BE2C (cell line): ENCODE measurements around the gene CFTR. TPM values are rescaled to one million over a fixed set of nuclear protein-coding genes. Genes with fewer than 3 reads are reported as not detected.

Source experiments
- DNase-seq: peaks from one replicate; pipeline ENCODE4 v3.0.0-alpha.2; 2020
- H3K27me3 ChIP-seq: fragments of 250-450 bp; sonication (Bioruptor Pico); 2 replicates; pipeline ENCODE4 v1.5.1; 2020; ENCODE audit warnings: mild to moderate bottlenecking
- H3K36me3 ChIP-seq: fragments of 250-450 bp; sonication (Bioruptor Pico); 2 replicates; pipeline ENCODE4 v1.5.1; 2020; ENCODE audit warnings: mild to moderate bottlenecking
- H3K4me1 ChIP-seq: fragments of 250-450 bp; sonication (Bioruptor Pico); 2 replicates; pipeline ENCODE4 v1.5.1; 2020
- H3K4me3 ChIP-seq: 2 replicates; pipeline ENCODE4 v1.5.1; 2011; ENCODE audit warnings: low read depth, low read length
- H3K9me3 ChIP-seq: fragments of 250-450 bp; sonication (Bioruptor Pico); 2 replicates; pipeline ENCODE4 v1.5.1; 2020
- polyA plus RNA-seq: library from polyadenylated mRNA; unstranded; fragments of >200 nt; gene quantifications from one replicate; pipeline ENCODE4 v1.2.1, GENCODE V29; 2012; ENCODE audit warnings: low read depth, missing spikeins; ENCODE audit not compliant: insufficient read length, insufficient read depth
- TF ChIP-seq, protein P1 (sequence below): IDR thresholded peaks from 2 replicates; pipeline ENCODE4 v1.5.1; 2012; ENCODE audit warnings: mild to moderate bottlenecking, low read depth, low read length

Gene CFTR
- polyA plus RNA-seq, result not detected

DNA sequence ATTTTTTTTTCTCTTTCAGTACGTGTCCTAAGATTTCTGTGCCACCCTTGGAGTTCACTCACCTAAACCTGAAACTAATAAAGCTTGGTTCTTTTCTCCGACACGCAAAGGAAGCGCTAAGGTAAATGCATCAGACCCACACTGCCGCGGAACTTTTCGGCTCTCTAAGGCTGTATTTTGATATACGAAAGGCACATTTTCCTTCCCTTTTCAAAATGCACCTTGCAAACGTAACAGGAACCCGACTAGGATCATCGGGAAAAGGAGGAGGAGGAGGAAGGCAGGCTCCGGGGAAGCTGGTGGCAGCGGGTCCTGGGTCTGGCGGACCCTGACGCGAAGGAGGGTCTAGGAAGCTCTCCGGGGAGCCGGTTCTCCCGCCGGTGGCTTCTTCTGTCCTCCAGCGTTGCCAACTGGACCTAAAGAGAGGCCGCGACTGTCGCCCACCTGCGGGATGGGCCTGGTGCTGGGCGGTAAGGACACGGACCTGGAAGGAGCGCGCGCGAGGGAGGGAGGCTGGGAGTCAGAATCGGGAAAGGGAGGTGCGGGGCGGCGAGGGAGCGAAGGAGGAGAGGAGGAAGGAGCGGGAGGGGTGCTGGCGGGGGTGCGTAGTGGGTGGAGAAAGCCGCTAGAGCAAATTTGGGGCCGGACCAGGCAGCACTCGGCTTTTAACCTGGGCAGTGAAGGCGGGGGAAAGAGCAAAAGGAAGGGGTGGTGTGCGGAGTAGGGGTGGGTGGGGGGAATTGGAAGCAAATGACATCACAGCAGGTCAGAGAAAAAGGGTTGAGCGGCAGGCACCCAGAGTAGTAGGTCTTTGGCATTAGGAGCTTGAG lies at the start of gene CFTR:
Gene CFTR, plus strand, starts transcription at position 801 of the 830 bp plus-strand sequence. CDS start 70 bp downstream, outside the sequence.
- DNase-seq, result no peak
- peaks cover 24% of the 10 kb centered on the region for H3K27me3 ChIP-seq
- H3K36me3 ChIP-seq, result no peaks in the 10 kb centered on the region
- H3K4me3 ChIP-seq, result no peak within 1 kb of the TSS
- TF ChIP-seq, protein P1, sequence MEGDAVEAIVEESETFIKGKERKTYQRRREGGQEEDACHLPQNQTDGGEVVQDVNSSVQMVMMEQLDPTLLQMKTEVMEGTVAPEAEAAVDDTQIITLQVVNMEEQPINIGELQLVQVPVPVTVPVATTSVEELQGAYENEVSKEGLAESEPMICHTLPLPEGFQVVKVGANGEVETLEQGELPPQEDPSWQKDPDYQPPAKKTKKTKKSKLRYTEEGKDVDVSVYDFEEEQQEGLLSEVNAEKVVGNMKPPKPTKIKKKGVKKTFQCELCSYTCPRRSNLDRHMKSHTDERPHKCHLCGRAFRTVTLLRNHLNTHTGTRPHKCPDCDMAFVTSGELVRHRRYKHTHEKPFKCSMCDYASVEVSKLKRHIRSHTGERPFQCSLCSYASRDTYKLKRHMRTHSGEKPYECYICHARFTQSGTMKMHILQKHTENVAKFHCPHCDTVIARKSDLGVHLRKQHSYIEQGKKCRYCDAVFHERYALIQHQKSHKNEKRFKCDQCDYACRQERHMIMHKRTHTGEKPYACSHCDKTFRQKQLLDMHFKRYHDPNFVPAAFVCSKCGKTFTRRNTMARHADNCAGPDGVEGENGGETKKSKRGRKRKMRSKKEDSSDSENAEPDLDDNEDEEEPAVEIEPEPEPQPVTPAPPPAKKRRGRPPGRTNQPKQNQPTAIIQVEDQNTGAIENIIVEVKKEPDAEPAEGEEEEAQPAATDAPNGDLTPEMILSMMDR, result no peak
- no peaks in the 10 kb centered on the region for H3K4me1 ChIP-seq
- no peaks in the 10 kb centered on the region; the same call in 1 of the 2 replicates for H3K9me3 ChIP-seq

DNA sequence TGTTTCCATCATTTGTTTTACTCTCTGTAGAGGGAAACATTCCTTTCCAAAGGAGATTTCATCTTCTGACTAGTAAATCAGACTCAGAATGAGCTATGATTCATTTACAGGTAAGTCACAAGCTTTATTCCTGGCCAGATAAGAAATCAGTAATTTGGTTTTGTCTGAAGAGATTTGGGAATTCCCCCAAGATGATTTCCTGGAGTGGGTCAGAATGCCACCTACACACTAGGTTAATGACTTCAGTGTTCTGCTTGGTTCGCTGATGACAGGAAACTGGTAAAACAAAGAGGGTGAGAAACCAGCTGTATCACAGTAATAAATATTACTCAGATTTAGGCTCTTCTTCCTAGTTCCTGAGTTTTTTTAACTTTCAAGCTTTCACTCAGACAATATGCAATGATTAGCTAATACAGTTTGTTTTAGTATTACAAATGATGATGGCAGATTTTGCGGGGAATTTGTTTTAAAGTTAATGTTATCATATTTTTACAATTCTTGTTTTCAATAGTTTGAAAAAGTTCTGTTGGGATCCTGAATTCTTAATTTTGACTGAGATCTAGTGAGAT lies 44.3 kb upstream of the CFTR start:
- Histone ChIP-seq H3K27me3 (no peaks in the 10 kb centered on the region), H3K9me3 (no peaks in the 10 kb centered on the region), H3K4me1 (no peaks in the 10 kb centered on the region), H3K36me3 (no peaks in the 10 kb centered on the region), H3K4me3 (no peak overlapping the region)
- no peak for DNase-seq
- TF ChIP-seq, protein P1, result no peak

DNA sequence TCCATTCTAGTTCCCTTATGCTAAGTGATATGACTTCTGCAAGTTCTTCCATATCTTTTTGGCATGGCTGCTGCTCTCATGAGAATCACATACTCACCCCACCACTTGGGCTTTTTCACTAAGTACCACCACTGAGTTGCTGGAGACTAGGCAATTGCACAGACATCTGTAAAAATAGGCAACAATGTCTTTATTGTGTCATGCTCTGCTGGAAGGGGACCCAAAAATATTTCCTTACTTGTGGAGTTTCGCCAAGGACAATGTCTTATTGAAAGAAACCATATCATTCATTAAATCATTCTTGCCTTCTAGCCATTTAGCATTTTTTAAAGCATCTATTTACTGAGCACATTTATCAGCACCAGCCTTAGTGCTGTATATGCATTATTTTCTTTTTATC lies 35.2 kb upstream of the CFTR start:
- H3K4me1 ChIP-seq, result no peaks in the 10 kb centered on the region
- no peak for DNase-seq
- TF ChIP-seq, protein P1, result no peak
- no peaks in the 10 kb centered on the region for H3K27me3 ChIP-seq
- H3K36me3 ChIP-seq, result no peaks in the 10 kb centered on the region
- no peak overlapping the region for H3K4me3 ChIP-seq
- H3K9me3 ChIP-seq, result no peaks in the 10 kb centered on the region

DNA sequence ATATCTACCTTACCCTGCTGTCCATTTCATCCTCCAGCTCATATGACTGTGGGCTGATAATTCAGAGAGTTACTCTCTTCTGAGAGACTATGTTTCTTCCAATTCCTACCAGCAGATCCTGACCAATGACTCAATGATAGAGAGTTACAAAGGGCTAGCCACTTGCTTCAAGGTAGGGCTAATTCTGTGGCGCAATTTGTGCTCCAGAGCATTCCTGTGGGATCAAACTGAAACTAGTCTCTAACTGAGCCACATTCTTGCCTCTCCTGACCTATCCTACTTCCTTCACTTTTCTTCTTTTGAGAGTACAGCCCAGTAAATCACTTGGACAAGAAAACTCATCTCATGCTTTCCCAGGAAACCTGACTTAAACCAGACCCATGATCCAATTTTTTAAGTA lies 34.6 kb upstream of the CFTR start:
- Histone ChIP-seq H3K9me3 (no peaks in the 10 kb centered on the region), H3K36me3 (no peaks in the 10 kb centered on the region), H3K4me3 (no peak overlapping the region), H3K4me1 (no peaks in the 10 kb centered on the region), H3K27me3 (no peaks in the 10 kb centered on the region)
- no peak for DNase-seq
- TF ChIP-seq, protein P1, result no peak

DNA sequence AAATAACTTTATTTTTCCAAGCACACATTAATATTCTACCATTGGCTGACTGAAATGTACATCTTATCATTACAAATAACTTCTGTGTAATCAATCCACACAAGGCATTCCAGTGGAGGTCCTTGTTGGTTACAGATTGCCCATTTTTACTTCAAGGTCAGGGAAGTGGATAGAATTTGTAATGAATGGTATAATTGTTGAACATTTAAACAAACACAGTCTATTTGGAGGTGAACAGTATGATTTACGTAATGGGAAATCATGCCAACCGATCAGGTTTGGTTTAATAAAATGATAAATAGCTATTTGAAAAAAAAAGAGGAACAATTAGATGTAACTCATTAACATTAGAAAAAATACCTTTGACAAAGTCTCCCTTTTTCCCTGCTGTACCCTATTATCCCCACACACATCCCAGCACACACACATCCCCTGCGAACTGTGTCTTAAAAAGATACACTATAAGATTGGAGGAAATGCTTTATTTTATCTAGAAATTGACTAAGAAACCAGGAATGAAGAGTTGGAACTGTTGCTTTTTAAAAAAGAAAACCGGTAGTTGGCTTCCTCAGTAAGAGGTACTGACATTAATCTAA lies 33.5 kb upstream of the CFTR start:
- Histone ChIP-seq H3K27me3 (no peaks in the 10 kb centered on the region), H3K4me3 (no peak overlapping the region), H3K4me1 (no peaks in the 10 kb centered on the region), H3K36me3 (no peaks in the 10 kb centered on the region), H3K9me3 (no peaks in the 10 kb centered on the region)
- no peak for DNase-seq
- TF ChIP-seq, protein P1, result no peak
